Measurements from ENCODE around the gene NOXRED1.

NOXRED1 gene

DNA sequence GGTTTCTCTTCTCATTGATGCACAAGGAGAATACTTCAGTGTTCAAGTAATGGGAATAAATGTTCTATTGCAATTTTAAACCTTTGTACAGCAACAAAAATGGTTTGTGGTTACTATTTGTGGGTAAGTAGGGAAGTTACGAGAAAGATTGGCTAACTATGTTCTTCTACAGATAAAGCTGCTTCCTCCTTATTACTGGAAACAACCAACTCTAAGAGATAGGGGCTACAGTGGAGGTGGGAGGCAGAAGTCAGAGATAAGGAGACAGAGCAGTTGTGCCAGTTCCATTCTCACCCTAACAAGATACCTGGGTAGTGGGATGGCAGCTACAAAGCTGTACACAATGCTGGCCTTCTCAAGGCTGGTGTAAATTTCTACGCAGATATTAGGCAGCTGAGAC lies 16.2 kb downstream of the NOXRED1 start:
- DNase-seq (ENCODE audit: low read depth) = no peak

DNA sequence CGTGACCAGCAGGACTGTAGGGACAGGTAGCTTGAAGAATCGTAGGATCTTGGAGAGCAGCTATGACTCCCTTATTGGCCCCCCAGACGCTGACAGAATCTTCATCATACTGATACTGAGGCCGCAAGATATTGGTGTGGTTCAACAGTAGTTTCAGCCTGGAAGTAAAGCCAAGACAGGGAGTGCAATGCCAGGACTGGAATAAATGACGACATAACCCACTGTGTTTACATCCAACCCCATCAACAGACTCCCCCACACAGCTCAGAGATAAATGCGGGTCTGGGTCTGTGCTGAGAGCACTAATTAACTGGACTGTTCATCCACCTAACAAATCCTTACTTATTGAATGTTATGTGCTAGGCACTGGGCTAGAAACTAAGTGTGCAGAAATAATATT lies 16.6 kb downstream of the NOXRED1 start:
- DNase-seq (ENCODE audit: low read depth) = no peak

DNA sequence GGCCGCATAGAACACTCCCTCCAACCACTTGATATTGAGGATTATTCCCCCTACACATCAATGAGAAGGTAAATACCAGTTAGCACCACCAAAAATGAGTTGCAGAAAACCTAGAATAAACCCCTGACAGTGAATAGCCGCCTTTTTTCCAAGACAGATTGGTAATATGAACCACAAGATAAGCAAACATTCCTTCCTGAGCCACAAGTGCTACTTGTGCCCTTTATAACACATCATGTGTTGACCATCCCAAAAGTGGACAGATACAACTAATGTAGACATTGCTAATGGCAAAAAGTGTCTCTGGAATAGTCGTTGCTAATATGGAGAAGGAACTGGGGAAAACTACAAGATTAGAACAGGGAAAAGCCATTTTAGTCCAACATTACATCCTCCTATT lies 17.2 kb downstream of the NOXRED1 start:
- DNase-seq (ENCODE audit: low read depth) = no peak

DNA sequence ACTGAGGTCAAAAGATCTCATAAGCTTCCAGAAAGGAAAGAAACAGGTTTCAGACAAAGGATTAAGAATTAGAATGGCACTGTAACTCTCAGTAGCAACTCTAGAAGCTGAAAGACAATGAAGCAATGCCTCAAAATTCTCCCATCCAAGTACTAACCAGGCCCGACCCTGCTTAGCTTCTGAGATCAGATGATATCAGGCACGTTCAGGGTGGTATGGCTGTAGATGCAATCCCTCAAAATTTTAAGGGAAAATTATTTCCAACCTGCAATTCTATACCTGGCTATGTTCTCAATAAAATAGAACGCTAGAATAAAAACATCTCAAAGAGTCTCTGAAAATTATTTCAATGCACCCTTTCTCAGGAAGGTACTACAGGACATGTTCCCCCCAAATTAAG lies 19.6 kb downstream of the NOXRED1 start:
- no peak for DNase-seq (ENCODE audit: low read depth)

DNA sequence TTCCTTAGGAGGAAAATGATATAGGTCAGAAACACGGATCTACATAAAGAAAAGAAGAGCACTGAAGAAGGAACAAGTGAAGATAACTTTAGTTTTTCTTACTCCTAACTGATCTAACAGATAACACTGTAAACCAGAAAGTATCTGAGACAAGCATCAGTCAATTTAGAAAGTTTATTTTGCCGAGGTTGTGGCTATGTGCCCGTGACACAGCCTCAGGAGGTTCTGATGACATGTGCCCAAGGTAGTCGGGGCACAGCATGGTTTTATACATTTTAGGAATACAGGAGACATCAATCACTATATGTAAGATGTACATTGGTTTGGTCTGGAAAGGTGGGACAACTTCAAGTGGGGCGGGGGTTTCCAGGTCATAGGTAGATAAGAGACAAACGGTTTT lies 23.1 kb downstream of the NOXRED1 start:
- no peak for DNase-seq (ENCODE audit: low read depth)

DNA sequence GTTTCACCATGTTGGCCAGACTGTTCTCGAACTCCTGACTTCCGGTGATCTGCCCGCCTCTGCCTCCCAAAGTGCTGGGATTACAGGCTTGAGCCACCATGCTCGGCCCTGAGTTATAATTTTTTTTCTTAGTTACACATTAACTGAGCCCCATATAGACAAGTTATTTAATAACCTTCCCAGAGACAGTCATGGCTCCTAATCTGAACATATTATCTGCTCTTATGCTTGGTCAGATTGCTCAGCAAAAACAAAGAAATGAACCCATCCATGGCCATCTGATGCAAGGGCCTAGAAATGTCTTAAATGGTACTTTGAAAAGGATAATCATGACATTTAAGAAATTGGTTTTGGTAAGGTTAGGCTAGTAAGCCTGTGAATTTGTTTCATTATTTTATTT lies 33.1 kb downstream of the NOXRED1 start:
- no peak for DNase-seq (ENCODE audit: low read depth)

DNA sequence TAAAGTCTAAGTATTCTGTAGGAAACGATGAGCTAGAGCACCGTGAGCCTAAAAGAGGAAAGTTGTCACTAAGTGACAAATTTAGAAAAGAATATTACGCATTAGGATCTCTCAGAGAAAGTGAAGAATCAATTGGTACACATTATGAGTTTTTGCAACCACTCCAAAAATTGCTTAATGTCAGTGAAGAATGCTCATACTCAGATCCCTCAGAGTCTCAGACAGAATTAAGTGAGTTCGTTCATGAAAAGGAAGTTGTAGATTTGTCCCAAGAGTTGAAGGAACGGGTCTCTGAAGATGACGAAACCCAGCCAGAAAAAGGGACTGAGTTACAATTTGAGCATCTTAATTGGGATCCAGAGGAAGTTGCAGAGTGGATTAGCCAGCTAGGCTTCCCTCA lies 44.6 kb downstream of the NOXRED1 start:
- DNase-seq (ENCODE audit: low read depth) = no peak

DNA sequence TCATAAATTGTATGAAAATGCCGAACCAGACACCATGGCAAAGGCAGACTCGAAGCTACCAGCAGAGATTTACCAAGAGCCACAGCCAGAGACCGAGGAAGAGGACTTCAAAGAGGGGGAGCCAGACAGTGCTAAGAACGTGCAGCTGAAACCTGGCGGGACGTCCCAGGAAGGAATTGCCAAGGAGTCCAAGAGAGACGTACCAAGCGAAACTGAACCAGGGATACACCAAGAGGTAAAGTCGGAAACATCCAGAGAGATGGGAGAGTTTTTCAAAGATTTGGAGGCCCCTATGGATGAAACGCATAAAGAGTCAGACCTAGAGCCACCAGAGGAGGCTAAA lies 45.9 kb downstream of the NOXRED1 start:
- DNase-seq (ENCODE audit: low read depth) = no peak

DNA sequence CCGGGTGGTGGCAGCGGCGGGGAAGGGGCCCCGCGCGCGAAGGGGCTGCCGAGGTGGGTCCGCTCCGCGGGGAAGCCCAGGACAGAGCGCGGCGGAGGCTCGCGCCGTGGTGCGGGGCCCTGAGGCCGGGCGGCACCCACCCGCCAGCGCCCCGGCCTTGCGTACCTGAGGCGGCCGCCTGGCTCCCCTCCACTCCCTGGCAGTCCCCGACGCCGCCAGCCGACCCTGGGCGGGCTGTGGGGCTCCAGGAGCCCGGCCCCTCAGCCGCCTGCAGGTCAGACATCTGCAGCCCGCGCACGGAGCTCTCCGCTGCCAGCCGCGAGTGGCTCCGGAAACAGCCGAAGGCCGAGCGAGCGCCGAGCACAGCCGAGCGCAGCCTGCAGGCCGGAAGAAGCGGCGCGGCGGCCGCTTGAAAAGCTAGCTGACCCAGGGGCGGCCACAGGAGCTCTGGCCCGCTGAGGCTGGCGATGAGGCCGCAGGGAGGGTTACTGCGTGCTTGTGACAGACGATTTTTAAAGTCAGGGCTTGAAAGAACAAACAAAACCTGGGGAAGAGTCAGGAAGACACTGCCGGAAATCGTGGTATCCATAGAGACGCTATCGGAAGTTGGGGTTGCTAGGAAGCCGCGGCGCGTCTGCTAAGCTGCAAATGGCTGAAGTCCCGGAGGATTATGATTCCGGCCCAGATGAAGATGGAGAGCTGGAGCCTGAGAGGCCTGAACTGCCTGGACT lies 46.4 kb downstream of the NOXRED1 start, which contains the start of the genes SAMD15 and TMED8:
Gene SAMD15, plus strand, starts transcription at position 609 of the 731 bp plus-strand sequence. Its CDS starts 40 bp downstream, at position 649.
Gene TMED8, minus strand, starts transcription at position 324 of the 731 bp plus-strand sequence. Its CDS starts 41 bp downstream, at position 283.
- peak; percentile 79 for DNase-seq (ENCODE audit: low read depth)

DNA sequence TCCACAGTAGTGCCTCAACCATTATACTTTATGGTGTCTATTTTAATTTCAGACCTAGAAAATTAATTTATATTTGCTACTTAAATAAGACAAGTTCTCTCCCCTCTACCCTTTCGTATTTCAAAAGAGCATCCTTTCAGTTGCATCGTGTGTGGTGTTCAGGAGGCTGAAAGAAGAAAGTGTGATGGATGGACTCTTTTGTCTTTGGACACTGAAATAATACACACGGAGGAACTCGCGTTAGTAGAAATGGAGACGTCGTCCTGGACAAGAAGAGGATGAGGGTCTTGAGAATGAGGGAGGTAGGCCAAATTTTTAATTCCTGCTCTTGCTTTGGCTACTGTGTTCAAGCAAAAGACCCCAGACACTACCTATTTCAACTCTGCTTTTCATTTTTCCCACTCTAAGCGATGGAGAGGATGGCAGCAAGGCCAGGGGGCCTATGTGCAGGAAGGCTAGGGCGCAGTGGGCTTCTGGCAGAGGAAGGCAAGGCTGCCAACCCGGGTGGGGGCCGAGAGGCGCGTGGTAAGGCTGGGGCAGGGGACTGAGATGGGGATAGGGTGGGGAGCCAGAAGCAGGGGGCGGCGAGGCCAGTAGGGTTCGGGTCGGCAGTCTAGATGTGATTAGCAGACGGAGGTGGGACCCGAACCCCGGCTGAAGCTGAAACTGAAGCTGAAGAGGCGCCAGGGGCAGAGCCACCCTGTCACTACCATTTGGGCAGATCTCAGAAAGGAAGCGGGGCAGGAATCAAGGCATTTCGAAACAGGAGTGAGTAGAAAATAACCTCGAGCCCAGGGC lies 47.2 kb downstream of the NOXRED1 start:
- DNase-seq (ENCODE audit: low read depth) = no peak

DNA sequence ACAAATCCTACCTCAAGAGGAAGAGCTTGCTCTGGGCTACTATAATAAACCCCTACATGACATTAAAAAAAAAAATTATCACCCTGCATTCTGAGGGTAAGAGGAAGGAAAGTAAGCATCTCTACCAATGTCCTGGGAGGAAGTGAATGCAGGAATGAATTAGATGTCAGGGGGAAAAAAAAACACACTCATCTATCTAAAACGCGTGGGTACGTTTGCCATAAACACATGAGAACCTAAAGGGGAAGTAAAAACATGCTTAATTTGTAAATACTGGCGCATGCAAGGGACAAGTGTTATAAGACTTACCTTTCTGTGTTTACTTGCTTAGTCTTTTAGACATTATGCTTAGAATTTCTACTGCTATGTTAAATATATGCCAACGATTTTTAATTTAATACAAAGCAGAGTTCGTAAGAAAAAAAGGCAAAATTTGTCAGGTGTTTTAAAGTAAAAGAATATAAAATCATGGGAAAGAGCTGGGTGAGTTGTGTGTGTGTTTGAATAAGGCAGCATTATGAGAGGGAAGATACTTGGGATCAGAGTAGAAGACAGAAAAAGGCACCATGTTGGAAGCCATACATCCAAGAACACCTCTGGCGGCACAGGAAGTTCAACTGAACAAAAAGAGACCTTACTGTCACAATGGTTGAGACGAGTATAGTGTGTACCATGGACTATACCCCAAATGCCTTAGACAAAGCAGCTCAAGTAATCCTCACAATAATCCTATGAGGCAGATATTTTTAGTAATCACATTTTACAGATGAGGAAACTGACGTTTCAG lies 48.0 kb downstream of the NOXRED1 start:
- no peak for DNase-seq (ENCODE audit: low read depth)

DNA sequence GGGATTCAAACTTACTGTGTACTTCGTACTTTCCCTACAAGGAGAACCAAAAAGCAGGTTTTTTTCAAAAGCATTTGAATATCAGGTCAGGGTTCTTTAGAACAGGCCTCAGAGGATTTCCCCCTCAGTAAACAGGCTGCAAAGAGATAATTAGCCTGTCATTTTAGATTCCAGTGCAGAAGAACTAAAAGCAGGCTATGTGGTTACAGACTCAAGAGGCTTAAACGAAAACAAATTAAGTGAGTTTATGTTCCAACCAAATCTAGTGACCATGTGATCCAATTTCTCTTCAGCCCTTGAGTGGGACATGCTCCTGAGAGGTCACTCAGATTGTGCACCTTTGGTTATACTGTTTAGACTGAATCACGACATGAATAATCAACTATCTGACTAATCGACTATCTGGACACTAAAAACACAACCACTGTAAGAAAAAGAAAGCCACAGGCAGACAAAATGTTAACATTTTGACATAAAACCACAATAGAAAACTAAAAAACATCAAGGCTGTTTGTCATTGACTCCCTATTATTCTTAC lies 51.0 kb downstream of the NOXRED1 start:
- peak; percentile 18 for DNase-seq (ENCODE audit: low read depth)

DNA sequence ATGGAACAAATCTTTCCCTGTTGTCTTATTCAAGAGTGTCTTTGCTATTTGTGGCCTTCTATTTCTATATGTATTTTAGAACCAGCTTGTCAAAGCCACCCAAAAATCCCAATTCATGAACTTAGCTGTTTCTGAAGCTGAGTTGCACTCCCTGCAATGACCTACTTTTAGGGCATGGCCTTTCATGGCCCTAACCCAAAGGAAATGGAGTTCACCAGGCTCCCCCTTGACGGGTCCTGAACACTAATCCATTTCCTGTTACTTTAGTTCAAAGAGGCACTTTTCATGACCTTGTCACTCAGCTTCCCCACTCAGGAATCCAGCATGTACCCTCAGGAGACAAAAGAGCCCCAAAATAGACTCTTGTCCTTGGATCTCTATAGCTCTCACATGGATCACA lies 54.0 kb downstream of the NOXRED1 start:
- DNase-seq (ENCODE audit: low read depth) = no peak

DNA sequence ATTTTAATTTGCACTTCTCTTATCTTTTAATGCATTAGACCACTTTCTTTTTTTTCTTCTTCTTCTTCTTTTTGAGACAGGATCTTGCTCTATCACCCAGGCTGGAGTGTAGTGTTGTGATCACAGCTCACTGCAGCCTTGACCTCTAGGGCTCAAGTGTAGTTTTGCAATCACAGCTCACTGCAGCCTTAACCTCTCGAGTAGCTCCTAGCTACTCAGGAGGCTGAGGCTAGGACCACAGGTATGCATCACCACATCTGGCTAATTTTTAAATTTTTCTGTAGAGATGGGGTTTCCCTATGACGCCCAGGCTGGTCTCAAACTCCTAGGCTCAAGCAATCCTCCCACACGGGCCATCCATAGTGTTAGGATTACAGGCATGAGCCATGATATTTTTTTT lies 59.2 kb downstream of the NOXRED1 start:
- DNase-seq (ENCODE audit: low read depth) = no peak

DNA sequence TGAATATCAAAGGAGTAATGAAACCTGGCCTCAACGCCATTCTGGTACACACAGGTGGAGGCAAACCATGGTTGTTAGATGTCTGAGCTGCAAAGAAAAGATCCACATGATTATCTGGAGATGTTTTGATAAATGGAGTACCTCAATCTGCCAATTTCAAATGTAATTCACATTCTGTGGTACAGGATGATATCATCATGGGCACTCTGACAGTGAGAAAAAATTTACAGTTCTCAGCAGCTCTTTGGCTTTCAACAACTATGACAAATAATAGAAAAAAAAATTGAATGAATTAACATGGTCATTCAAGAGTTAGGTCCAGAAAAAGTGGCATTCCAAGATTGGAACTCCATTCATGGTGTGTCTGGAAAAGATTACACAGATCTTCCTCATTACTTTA lies 63.7 kb downstream of the NOXRED1 start:
- peak; percentile 25 for DNase-seq (ENCODE audit: low read depth)

DNA sequence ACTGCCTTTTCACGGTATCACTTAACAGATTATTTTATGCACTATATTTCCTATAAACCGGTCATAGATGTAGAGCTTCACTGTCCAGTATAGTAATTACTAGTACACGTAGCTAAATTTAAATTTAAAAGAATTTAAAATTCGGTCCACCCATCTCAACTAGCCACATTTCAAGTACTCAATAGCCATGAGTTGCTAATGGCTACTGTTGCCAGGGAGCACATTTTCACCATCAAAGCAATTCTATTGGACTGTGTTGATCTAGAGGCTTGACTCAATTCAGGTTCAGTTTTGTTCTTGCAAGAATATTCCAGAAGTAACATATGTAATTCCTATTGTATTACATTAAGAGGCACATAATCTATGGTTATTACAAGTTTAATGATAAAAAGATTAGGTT lies 66.4 kb downstream of the NOXRED1 start:
- no peak for DNase-seq (ENCODE audit: low read depth)

DNA sequence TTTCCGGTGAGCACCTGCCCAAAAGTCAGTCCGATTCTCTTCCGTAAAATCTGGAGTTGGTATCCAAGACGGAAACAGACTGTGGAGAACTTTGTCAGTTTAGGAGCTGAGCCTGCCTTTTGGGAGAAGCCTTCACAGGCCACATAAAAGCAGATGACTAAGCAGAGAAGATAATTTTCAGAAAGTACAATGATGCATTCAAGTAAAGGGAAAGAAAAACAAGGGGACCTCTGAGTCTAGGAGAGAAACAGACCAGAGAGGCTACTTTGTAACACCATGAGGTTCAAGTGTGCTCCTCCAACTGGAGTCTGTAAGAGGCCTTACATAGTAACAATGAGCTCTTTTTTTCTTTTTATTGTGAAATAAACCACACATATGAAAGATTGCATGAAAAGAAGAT lies 67.5 kb downstream of the NOXRED1 start:
- DNase-seq (ENCODE audit: low read depth) = no peak

DNA sequence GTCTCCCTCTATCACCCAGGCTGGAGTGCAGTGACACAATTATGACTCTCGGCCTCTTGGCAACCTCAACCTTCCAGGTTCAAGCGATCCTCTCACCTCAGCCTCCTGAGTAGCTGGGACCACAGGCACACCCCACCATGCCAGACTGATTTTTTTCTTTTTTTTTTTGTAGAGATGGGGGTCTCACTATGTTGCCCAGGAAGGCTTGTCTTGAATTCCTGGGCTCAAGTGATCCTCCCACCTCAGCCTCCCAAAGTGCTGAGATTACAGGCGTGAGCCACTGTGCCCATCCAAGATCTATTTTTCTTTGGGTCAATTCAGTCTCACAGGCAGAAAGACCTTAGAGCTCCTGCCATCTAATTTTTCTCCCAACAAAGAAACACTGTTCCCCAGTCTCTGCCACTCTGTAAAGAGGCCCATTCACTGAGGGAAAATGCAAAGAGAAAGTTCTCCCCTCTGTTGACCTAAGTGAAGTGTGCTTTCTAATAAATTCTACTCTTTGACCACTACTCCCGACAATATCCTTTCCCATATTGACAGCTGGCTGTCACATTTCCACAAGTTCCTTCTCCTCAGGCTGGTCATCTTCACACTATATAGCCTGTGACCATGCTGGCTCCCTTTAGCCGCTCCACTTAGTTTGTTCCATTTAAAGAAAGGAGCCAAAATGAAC lies 69.7 kb downstream of the NOXRED1 start:
- no peak for DNase-seq (ENCODE audit: low read depth)

DNA sequence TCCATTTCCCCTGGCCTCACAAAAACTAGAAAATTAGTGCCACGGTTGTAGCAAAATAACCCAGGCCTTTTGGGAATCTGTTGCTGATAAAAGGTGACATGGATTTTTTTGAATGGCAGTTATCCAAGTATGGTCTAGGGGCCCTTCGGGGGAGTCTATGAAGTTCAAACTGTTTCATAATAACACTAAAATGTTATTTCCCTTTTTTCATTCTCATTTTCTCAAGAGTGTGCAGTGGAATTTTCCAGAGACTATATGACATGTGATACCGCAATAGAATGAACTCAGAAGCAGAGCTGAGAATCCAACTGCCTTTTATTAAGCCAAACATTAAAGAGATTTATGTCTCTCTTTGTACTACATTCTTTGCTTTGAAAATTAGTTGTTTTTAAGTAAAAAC lies 75.6 kb downstream of the NOXRED1 start:
- no peak for DNase-seq (ENCODE audit: low read depth)

DNA sequence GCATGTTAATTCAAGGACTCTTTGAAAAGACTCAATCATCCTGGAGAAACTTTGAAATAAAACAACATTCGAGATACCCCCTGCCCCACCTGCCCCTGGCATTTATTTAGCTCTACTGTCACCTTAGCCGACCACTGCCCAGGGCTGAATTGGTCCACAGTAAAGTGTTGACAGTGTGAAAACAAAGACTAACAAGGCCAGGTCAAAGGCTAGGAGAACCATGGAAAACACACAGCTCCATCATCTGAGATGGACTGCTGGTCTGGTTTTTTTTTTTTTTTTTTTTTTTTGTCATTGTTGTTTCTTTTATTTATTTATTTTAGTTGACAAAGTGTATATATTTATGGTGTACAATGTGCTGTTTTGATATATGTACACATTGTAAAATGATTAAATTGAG lies 76.8 kb downstream of the NOXRED1 start:
- no peak for DNase-seq (ENCODE audit: low read depth)

DNA sequence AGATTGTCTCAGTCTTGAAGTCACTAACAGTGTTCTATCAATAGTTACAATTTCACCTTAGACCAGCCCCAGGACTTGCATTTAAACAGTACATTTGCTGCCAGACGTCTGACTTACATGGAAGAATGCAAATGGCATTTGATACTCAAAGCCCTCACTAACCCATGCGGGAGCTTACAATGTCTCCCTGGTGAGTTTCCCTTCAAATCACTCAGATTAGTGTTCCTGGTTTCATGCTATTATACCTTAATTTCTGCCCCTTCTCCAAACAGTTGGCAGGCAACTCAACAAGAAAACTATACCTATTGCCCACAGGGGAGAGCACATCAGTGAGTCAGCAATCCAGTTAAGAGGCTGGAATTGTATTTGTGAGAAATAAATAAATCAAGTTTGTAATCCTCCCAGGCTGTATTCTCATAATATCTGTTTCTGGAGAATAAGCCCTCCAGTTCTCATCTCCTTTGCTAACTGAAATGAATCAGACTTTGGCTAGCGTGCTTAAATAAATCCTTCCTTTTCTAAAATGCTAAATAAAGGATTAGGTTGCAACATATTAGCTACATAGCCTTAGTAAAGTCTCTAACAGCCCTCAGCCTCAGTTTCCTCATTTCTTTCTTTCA lies 78.8 kb downstream of the NOXRED1 start:
- DNase-seq (ENCODE audit: low read depth) = no peak

Data from stromal cell of bone marrow (primary cell).